Esophagus mucosa (tissue), 1 donor: Measurements from ENCODE around the gene CHIC2. TPM values are rescaled to one million over a fixed set of nuclear protein-coding genes. Genes with fewer than 3 reads are reported as not detected.
A peak's percentile ranks its signal among the peaks of the same experiment; 100 is the strongest.
"Not testable (repeated sequence)": the region's sequence is repeated elsewhere in the genome, so short reads cannot be mapped to it uniquely, and the experiment has no call there.

Experiments
- ATAC-seq: fragments of 200-7000 bp; cut with Tn5 transposase; one replicate; pipeline ENCODE4 v1.9.1; 2020
- total RNA-seq: library from RNA; stranded (reverse); gene quantifications from one replicate; pipeline ENCODE4 v1.2.4, GENCODE V29; 2023
- donor health status: DM: yes; HTN: yes; CAD: no.

The CHIC2 gene
- total RNA-seq, 1 donor from 2014 or later = 29.7 TPM

DNA sequence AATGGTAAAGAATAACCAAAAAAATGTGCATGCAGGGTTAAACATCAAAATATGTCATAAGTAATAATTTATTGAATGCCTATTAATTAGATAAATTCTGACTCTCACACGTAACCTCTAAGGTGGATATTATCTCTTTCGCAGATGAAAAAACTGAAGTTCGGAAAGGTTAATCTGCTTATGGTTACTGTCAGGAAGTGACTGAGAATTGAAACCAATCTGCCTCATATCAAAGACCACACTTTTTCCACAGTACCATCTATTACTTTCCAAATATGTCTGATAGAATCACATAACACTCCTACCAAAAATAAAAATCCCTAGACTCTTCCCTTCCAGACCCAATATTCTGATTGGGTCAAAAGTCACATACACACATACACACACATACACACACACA is 6.2 kb downstream of the CHIC2 start:
- no peak for ATAC-seq

DNA sequence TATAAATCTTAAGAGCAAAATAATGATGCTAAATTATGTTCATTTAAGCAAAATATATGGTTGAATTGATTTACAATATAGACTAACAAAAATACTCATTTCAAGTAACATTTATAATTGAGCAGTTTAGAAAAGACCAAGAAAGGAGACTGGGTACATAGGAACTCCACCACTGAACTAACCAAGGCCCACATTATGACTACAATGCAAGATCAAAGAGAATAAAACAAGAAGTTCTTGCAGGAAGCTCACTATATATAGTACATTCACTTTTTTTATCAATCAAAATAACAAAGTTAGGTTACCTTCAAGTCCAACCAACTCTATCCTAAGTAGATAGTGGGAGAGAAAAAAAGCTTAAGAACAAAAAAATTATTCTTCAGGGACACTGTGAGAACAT is 8.0 kb downstream of the CHIC2 start:
- no peak for ATAC-seq

DNA sequence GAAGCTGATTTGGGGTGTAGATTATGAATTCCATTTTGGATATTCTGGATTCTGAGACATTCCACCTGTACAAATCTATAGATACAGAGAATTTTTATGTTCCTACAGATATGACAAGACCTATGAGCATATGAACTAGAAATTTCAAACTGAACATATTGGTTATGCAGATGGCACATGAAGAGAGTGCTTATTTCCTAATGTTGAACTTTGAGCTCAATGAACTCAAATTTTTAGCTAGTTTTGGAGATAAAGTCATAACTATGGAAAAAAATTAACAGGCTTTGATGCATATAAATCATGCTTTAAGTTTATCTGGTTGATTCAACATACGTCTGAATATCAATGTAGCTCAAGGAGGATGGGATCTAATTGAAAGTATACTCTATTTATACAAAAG is 8.9 kb downstream of the CHIC2 start:
- no peak for ATAC-seq

DNA sequence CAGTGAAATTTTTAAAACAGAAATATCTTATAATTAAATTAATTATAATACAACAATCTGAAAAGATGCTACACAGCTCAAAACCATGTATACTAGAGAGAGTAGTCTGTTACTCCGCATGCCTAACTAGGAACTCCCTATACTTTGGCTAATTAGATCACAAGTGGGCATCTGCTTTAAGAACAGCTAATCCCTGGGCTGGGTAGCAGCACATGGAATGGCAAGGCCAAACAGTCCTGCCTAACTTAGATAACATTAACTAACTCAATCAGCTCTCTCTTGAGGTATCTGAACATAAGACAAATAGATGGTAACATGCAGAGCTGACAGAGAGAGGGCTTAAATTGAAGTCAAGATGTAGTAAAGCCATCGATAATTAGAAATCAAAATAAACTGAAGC is 9.9 kb downstream of the CHIC2 start:
- no peak for ATAC-seq

DNA sequence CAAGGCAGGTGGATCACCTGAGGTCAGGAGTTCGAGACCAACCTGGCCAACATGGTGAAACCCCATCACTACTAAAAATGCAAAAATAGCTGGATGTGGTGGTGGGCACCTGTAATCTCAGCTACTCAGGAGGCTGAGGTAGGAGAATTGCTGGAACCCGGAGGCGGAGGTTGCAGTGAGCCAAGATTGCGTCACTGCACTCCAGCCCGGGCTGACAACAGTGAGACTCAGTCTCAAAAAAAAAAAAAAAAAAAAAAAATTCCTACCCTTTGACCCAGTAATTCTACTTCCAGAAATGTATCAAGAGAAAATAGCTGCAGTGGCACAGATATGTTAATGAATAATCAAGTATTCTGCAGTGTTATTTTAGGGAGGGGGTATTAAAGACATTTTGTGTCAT is 11.1 kb downstream of the CHIC2 start:
- not testable (repeated sequence) for ATAC-seq

DNA sequence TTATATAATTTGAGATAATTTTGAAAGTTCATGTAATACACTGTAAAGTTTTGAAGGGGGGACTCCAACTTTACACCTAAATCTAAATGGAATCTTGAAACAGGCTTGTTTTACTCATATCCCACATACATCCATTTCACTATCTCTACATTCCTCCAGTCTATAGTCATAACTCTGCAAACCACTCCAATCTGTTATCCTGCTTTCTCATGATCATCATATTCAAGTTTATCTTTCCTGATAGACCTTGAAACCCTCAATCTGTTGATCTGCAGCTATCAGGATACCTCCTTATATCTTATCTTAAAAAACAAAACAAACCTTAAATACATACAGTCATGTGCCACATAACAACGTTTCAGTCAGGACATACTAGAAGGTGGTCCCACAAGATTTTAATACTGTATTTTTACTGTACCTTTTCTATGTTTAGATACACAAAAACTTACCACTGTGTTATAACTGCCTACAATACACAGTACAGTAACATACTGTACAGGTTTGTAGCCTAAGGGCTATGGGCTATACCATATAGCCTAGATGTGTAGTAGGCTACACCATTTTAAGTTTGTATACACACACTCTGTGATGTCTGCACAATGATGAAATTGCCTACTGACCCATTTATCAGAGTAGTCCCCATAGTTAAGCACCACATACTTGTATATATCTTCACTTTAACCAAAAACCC is 14.0 kb downstream of the CHIC2 start:
- no peak for ATAC-seq

DNA sequence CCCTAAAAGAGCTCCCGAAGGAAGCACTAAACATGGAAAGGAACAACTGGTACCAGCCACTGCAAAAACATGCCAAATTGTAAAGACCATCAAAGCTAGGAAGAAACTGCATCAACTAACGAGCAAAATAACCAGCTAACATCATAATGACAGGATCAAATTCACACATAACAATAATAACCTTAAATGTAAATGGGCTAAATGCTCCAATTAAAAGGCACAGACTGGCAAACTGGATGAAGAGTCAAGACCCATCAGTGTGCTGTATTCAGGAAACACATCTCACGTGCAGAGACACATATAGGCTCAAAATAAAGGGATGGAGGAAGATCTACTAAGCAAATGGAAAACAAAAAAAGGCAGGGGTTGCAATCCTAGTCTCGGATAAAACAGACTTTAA is 20.8 kb downstream of the CHIC2 start:
- not testable (repeated sequence) for ATAC-seq

DNA sequence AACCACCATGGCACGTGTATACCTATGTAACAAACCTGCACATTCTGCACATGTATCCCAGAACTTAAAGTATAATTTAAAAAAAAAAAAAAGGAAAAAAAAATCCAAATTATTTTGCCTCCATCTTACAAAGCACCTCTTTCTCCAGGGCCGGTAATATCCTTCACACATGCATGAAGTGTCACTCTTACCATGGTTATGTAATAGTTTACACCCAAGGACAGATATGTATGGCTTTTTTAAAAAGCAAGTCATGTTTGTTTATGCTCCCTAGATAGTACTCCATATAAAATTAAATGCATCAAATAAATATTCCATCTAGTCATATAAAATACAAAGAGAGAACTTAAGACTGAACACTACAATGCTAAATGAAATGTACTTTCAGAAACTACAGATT is 22.5 kb downstream of the CHIC2 start:
- no peak for ATAC-seq

DNA sequence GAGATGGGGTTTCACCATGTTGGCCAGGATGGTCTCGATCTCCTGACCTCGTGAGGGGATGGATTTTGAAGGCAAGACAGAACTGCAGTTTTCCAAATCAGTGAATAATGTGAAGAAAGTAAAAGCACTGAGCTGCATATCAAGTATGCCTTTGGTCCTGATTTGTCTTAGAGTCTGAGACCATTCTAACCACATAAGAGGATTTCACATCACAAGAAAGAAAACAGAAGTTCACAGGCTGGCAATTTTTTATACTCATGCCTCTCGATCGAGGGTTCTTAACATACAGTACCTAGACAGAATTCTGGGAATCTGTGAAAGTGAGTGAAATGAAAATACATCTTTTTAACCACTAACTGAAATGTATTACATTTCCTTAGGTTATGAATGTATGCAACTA is 23.3 kb downstream of the CHIC2 start:
- no peak for ATAC-seq

DNA sequence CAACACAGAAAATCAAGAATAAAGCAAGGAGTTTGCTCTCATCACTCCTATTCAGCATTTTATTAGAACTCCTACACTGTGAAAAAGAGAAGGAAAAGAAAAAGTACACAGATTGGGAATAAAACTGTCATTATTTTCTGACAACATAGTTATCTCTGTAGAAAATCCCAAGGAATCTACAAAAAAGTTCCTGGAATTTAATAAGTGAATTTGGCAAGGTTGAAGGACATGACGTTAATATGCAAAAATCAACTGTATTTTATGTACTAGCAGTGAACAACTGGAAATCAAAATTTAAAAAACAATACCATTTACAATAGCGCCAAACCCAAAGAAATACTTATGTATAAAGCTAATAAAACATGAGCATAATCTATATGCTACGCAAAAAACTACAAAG is 26.3 kb downstream of the CHIC2 start:
- no peak for ATAC-seq

DNA sequence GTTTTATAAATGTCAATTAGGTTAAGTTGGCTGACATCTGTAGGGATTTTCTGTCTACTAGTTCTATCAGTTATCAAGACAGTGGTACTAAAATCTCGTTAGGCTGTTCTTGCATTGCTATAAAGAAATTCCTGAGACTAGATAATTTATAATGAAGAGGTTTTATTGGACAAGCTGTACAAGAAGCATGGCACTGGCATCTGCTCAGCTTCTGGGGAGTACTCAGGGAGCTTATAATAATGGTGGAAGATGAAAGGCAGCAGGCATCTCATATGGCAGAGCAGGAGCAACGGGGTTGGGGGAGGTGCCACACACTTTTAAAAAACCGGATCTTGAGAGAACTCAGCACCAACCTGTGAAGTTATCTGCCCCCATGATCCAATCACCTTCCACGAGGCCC is 28.2 kb downstream of the CHIC2 start:
- ATAC-seq = no peak

DNA sequence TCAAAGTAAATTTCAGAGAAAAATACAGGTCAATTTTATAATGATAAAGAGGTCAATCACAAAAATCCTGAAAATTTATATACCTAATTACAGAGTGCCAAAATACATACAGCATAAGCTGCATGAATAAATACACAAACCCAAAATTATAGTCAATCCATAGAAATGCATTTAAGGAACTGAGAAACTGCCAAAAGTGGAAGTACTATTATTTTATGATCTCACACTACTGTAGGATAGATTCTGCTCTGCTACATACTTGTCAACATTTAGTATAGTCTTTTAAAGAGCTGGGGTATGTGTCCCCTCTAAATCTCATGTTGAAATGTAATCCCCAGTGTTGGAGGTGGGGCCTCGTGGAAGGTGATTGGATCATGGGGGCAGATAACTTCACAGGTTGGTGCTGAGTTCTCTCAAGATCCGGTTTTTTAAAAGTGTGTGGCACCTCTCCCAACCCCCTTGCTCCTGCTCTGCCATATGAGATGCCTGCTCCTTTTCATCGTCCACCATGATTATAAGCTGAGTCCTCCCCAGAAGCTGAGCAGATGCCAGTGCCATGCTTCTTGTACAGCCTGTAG is 31.8 kb downstream of the CHIC2 start:
- peak; percentile 17 for ATAC-seq

DNA sequence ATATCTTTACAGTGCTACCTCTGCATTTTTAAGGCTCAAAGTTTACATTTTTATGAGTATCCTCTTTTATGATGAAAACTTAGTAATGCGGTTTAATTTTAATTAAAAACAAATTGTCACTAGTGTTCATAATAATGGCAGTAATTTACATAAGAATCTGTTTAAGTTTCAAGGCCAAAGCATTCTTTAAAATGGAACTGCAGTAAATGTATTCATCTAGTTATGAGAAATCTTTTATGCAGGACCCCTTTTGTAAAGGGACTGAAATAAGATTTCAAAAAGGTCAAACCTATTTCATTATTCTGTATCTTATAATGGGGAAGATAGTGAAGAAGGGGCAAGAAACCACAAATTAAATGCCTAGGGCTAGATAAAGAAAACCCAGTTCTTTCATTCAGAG is 37.1 kb downstream of the CHIC2 start:
- no peak for ATAC-seq

DNA sequence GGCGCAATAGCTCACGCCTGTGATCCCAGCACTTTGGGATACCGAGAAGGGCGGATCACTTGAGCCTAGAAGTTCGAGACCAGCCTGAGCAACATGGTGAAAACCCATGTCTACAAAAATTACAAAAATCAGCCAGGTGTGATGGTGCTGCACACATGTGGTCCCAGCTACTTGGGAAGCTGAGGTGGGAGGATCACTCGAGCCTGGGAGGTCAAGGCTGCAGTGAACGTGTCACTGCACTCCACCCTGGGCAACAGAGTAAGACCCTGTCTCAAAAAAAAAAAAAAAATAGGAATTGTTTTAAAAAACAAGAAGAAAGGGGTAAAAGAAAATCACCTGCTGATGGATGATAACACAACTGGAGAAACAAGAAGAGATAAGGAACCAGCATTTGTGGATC is 38.8 kb downstream of the CHIC2 start:
- ATAC-seq = no peak

DNA sequence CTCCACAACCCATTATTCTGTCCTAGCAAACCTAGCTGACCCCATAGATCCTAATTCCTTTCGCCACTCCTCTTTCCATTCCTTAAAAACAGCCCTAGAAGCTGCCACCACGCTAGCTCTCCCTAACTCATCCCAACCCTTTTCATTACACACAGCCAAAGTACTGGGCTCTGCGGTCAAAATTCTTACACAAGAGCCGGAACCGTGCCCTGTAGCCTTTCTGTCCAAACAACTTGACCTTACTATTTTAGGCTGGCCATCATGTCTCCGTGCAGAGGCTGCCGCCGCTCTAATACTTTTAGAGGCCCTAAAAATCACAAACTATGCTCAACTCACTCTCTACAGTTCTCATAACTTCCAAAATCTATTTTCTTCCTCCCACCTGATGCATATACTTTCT is 41.4 kb downstream of the CHIC2 start:
- not testable (repeated sequence) for ATAC-seq

DNA sequence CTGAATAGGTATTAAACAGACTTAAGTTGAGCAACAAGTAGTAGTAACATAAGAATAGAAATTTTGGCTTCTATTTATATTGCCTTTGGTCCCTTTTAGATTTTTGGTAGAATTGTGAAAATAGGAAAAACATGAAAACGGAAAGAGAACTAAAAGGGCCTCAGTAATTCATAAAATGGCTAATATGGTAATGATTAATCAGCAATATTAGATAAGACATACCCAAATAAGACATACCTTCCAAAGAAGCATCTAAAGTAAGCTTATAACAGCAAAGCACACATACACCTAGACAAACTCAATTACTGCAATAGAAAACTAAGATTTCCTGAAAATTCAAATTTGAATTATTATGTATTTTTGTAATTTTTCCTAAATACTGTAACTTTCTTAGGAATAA is 46.4 kb downstream of the CHIC2 start:
- ATAC-seq = no peak

DNA sequence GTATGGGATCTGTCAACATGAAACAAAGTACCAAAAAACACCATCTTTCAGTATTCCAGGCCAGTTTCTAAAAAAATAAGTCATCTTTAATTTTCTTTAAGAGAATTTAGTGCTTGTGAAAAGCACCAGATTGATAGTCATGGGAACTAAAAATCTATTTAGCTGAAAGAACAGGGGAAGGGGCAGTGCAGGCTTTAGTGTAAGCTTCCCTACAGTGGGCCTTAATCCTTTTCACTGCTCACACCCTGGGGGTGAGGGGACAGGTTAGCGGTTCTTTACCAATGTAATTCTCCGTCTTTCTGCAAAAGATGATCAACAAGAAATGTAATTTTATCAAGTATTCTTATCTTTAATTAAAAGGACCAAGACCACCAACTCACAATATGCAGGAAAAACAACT is 47.1 kb downstream of the CHIC2 start:
- ATAC-seq = no peak

DNA sequence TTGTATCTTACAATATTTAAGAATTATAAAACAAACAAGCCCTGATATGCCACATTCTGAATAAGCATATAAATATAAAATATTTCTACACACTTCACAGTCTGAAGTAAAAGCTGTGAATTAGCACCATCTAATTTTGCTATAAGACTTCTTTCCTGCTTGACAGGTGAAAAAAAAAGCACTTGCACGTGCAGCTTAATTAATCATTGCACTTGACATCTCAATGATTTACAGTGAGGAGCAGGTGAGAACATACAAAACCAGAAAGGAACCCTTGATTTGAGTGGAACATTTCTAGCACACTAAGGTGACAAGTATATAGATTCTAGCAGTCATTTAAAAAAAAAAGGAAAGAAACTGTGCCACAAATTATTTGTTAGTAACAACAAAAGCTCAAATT is 47.9 kb downstream of the CHIC2 start:
- ATAC-seq = no peak

DNA sequence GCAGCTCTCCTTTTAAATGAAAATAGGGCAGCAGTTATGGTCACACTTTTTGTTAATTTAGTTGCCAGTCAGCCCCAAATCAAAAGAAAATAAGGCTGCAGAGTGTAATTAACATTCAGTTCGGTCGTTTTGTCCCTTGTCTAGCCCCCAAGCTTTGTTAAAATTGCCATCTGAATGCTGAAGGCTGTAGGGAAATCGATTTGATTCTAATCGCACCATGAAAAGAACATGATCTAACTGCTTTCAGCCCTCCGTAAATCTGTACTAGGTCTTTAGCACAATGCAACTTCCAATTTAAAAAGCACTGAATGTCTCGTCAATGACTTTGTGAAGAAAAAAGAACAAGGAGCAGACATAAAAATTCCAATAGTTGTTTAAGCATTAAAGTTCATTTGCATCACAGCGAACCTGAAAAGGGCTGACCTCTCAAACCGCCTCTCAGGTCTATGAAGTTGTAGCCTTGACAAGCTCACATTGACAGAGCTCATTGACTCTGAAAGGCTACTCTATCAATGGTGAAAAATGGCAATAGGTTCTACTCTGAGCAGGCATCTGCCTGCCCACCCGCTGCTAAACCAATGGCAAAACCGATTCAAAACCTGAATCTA is 48.9 kb downstream of the CHIC2 start:
- no peak for ATAC-seq

DNA sequence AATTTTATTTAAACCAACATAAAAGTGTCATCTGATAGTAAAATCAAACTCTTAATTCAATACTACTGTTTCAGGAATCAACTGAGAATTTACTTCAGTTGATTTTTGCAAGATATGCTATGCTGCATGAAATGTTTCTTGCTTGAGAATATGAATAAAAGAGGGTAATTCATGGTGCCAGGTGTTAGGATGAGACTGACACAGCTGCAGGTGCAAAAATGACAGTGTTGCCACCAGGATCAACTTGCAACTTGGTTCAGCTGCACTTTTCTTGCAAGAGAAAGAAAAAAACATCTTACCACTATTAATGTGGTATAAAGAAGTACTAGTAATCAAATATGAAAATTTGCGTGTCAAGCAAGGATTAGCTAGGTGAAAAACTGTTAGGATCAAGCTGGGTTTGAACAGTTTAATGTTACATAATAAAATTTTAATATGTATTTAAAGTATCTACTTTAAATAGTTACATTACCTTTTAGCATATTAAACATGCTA is 49.7 kb downstream of the CHIC2 start:
- no peak for ATAC-seq

DNA sequence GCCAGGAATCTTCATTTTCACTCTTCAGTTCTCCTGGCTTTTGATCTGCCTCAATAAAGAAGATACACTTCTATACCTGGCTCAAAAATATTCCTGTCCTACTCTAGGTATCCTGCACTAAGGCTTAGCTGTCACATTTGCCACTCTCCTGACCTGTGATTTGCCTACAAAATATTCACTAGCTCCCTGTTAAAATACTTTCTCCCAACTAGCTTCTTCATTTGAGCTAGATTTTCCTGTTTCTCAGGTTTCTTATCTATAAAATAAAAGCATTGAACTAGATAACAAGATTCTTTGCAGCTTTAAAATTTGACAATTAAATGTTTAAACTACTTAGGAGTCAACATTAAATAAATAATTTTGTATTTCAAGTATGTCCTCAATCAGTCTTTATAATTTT is 53.2 kb downstream of the CHIC2 start:
- no peak for ATAC-seq

DNA sequence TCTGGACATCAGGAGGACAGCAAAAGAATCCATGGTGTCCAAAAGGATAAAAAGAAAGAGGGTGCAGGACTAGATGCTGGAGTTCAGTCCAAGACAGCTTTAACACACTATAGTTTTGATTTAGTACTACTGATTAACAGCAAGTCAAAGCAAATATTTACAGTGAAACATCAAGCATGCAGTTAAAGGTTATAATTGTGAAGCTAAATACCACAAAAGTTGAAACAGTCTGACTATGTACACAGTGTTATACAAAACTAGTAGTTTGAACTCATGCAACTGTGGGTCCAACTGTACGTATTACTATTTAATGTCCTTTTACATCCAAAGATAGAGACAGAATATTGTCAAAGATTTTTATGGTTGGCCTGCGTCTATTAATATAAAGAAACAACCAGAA is 57.6 kb downstream of the CHIC2 start:
- ATAC-seq = no peak

DNA sequence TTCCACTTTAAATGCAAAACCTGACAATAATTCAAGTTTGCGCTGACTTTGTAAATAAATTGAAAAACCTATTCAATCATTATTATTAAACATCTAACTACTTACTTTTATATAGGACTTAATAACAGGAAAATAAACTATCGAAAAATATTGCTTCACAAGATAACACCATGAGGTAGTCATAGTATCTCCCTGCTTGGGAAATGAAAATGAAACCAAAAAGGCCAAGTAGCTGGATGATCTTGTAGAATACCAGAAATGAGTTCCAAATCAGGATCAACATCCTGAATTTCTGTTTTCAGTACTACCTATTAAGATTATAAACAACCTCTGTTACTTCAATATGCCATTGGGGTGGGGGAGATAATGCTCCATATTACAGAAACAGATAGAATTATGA is 58.9 kb downstream of the CHIC2 start:
- ATAC-seq = no peak

DNA sequence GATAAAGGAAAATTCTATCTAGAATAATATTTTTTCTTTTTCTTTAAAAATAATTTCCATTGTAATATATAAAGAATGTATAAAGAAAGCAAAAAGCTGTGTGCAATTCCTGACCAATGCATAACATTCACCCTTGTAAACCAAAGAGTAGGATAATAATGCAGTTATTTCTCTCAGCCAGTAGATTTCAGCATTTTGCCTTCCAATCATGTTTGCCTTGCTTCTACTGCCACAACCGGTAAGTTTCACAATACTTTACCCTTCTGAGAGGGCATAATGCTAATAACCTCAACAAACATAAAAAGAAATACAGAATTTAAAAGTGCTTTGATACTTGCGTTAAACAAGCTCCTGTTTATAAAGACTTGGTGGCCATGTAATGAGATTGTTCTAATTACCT is 59.9 kb downstream of the CHIC2 start:
- no peak for ATAC-seq
